Thoracic aorta (tissue), 2 donors: ENCODE measurements around the gene KRT84. TPM values are rescaled to one million over a fixed set of nuclear protein-coding genes. Genes with fewer than 3 reads are reported as not detected.

Experiments used
- ATAC-seq: fragments of 150-250 bp; one replicate; pipeline ENCODE4 v1.8.0; 2017; ENCODE audit warnings: low read depth; ENCODE audit not compliant: insufficient number of reproducible peaks, low FRiP score
- DNase-seq: peaks from one replicate; pipeline ENCODE4 v3.0.0-alpha.2; 2020; ENCODE audit warnings: low spot score
- H3K27ac ChIP-seq, 2 donors: fragments of 200-600 bp; sonication (generic); 1 replicate in 1 of 2; 2 replicates in 1 of 2; pipeline ENCODE4 v1.5.1; 2016; ENCODE audit warnings: mild to moderate bottlenecking in 2 of 2, moderate library complexity in 2 of 2
- H3K27me3 ChIP-seq: fragments of 200-600 bp; sonication (generic); replicated peaks from 2 replicates; pipeline ENCODE4 v1.6.0; 2016; ENCODE audit warnings: mild to moderate bottlenecking; ENCODE audit not compliant: insufficient read depth
- H3K36me3 ChIP-seq: fragments of 200-600 bp; sonication (generic); one replicate; pipeline ENCODE4 v1.5.1; 2016
- H3K4me1 ChIP-seq, 2 donors: fragments of 200-600 bp; sonication (generic); 1 replicate in 1 of 2; 2 replicates in 1 of 2; pipeline versions ENCODE4 v1.5.1 to v1.6.0; 2016; ENCODE audit warnings: low read depth in 2 of 2, mild to moderate bottlenecking in 1 of 2; ENCODE audit not compliant: control insufficient read depth in 1 of 2
- H3K4me3 ChIP-seq: fragments of 200-600 bp; sonication (generic); 2 replicates; pipeline ENCODE4 v1.5.1; 2016; ENCODE audit warnings: mild to moderate bottlenecking
- H3K9me3 ChIP-seq: fragments of 200-600 bp; sonication (generic); 2 replicates; pipeline ENCODE4 v1.5.1; 2016
- total RNA-seq, 2 donors: library from RNA; depleted of rRNA; stranded (reverse); fragments of >200 nt; gene quantifications; one replicate each; pipeline versions ENCODE4 v1.1.0 to v1.2.3, GENCODE V29; 2016
- TF ChIP-seq, protein P1 (sequence below): fragments of 200-600 bp; sonication (generic); IDR thresholded peaks from one replicate; pipeline ENCODE4 v1.5.1; 2019; ENCODE audit warnings: antibody characterized with exemption

Gene KRT84
- total RNA-seq, 2 donors from 2014 or later, result not detected

DNA sequence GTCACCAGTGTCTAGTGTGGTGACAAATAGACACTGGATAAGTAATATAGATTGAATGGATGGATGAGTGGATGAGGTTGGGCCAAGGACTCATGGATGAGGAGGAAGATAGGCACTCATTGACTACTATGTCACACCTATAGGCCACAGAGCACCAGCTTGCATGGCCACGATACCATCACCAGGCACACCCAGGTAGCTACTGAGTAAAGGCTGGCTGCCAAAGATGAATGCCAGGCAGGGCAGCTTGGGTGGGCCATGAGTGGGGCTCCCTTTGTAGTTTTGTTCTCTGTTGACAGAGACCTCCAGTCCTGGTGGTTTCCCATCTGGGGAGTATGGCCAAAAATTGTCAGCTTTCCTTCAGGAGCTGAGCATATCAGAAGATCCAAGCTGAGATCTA lies 53.1 kb downstream of the KRT84 start:
- H3K27ac ChIP-seq, result no peak overlapping the region
- no peak for DNase-seq
- no peaks in the 10 kb centered on the region for H3K36me3 ChIP-seq
- peaks cover 0 to under 1% of the 10 kb centered on the region in 2 donors for H3K4me1 ChIP-seq
- H3K4me3 ChIP-seq, result no peak overlapping the region
- ATAC-seq, result no peak
- no peaks in the 10 kb centered on the region for H3K27me3 ChIP-seq
- TF ChIP-seq, protein P1, sequence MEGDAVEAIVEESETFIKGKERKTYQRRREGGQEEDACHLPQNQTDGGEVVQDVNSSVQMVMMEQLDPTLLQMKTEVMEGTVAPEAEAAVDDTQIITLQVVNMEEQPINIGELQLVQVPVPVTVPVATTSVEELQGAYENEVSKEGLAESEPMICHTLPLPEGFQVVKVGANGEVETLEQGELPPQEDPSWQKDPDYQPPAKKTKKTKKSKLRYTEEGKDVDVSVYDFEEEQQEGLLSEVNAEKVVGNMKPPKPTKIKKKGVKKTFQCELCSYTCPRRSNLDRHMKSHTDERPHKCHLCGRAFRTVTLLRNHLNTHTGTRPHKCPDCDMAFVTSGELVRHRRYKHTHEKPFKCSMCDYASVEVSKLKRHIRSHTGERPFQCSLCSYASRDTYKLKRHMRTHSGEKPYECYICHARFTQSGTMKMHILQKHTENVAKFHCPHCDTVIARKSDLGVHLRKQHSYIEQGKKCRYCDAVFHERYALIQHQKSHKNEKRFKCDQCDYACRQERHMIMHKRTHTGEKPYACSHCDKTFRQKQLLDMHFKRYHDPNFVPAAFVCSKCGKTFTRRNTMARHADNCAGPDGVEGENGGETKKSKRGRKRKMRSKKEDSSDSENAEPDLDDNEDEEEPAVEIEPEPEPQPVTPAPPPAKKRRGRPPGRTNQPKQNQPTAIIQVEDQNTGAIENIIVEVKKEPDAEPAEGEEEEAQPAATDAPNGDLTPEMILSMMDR, result no peak
- H3K9me3 ChIP-seq, result peaks cover 16% of the 10 kb centered on the region

DNA sequence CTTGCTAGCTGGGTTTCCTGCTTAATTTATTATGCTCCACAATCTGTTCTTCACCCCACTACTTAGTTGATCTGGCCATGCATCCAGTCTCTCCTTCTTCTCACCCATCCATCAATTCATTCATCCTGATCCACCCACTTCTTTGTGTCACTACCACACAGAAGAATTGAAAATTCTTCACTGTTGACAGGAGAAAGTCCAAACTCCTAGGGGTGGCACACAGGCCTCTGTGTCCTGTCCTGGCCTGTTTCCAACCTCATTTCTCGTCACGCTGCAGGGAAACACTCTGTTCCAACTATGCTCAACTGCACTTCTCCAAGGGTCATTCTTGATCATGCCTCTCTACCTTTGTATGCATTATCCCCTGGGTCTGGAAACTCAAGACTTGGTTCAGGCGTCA lies 53.6 kb downstream of the KRT84 start:
- DNase-seq (no peak), ATAC-seq (no peak)
- H3K4me3 ChIP-seq, result no peak overlapping the region
- no peak overlapping the region for H3K27ac ChIP-seq
- no peaks in the 10 kb centered on the region for H3K27me3 ChIP-seq
- no peaks in the 10 kb centered on the region for H3K36me3 ChIP-seq
- H3K9me3 ChIP-seq, result peaks cover 10% of the 10 kb centered on the region
- H3K4me1 ChIP-seq, result peaks cover 0 to 6% of the 10 kb centered on the region in 2 donors
- TF ChIP-seq, protein P1, result no peak

DNA sequence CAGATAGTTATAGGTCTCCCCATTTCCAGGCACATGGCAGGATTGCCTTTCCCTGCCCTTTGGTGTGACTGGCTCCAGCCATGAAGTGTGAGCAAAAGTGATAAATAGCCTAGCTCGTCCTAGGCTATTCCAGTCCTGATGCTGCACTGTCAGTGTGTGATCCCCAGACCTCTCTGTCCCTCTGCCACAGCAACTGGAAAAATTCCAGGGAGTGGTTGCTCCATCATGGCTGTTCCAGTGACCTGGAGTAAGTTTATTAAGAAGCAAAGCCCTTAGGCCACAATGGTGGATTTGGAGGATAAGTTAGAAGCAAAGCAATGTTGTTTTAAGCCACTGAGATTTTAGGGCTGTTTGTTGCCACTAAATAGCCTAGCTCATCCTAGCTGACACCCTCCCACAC lies 54.4 kb downstream of the KRT84 start:
- DNase-seq (no peak), ATAC-seq (no peak)
- H3K27me3 ChIP-seq, result no peaks in the 10 kb centered on the region
- no peak overlapping the region for H3K27ac ChIP-seq
- TF ChIP-seq, protein P1, result no peak
- H3K36me3 ChIP-seq, result no peaks in the 10 kb centered on the region
- peaks cover 4% of the 10 kb centered on the region for H3K9me3 ChIP-seq
- H3K4me1 ChIP-seq, result peaks cover 3 to 12% of the 10 kb centered on the region in 2 donors
- H3K4me3 ChIP-seq, result no peak overlapping the region

DNA sequence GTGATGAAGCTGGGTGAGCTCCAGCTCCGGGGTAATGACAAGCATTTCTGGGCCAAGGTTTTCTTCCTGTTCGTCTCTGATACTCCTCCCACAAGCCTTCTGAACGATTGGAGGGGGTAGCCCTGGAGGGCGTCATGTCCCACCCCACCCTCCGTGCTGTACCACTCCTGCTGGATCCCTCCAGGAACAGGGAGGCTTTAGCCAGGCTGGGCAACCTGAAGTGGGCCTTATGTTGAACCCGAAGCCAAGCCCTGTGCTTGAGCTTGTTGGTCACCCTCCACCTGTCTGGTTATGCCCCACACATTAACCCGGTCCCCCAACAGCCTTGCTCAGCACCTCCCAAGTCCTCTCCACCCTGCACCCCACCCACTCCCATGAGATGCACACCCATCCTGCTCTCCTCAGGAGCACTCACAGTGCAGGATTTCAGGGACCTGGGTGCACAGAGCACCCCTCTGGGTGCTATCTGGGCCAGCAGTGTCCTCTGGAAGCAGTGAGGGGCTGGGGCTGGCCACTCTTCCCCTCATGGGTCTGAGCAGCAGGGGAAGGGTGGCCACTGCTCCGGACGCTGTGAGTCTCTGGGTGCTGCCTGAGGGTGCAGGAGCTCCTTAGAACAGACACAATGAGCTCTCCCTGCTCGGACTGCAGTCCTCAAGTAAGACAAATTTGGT lies 57.5 kb downstream of the KRT84 start:
- Histone ChIP-seq H3K9me3 (no peaks in the 10 kb centered on the region), H3K36me3 (no peaks in the 10 kb centered on the region), H3K27ac (no peak overlapping the region), H3K4me1 (peaks cover 6 to 14% of the 10 kb centered on the region in 2 donors), H3K27me3 (no peaks in the 10 kb centered on the region), H3K4me3 (no peak overlapping the region)
- ATAC-seq (no peak), DNase-seq (no peak)
- TF ChIP-seq, protein P1, result no peak

Other genes starting within 250 kb of the KRT84 start
- under 1 TPM; 0.21 to 0.41 TPM for gene KRT80, start 193.6 kb downstream of the KRT84 start, total RNA-seq
- 100 to 1,000 TPM in 1 of 2 donors, 10 to 100 TPM in 1; 24.1 to 105 TPM for gene KRT7, start 152.4 kb downstream of the KRT84 start, total RNA-seq
- 1 to 10 TPM in 1 of 2 donors, not detected in 1; 9.3 TPM for gene KRT86, start 111.0 kb downstream of the KRT84 start, total RNA-seq
- gene KRT81, start 94.1 kb downstream of the KRT84 start, total RNA-seq, result 1 to 10 TPM in 1 of 2 donors, not detected in 1; 5.1 TPM
- not detected for gene KRT83, start 64.3 kb downstream of the KRT84 start, total RNA-seq
- not detected for gene KRT85, start 18.2 kb downstream of the KRT84 start, total RNA-seq
- not detected for gene KRT82, start 20.7 kb upstream of the KRT84 start, total RNA-seq
- gene KRT75, start 48.7 kb upstream of the KRT84 start, total RNA-seq, result not detected
- gene KRT6B, start 66.5 kb upstream of the KRT84 start, total RNA-seq, result under 1 TPM in 1 of 2 donors, not detected in 1; 0.41 TPM
- not detected for gene KRT6C, start 88.2 kb upstream of the KRT84 start, total RNA-seq
- under 1 TPM in 1 of 2 donors, not detected in 1; 0.68 TPM for gene KRT6A, start 107.6 kb upstream of the KRT84 start, total RNA-seq
- gene KRT5, start 134.7 kb upstream of the KRT84 start, total RNA-seq, result 1 to 10 TPM in 1 of 2 donors, not detected in 1; 7.6 TPM
- gene KRT71, start 167.5 kb upstream of the KRT84 start, total RNA-seq, result not detected
- not detected for gene KRT74, start 188.2 kb upstream of the KRT84 start, total RNA-seq
- gene KRT72, start 215.8 kb upstream of the KRT84 start, total RNA-seq, result not detected
- gene KRT73, start 232.9 kb upstream of the KRT84 start, total RNA-seq, result not detected